H1 (cell line): ENCODE measurements around the gene AIPL1. TPM values are rescaled to one million over a fixed set of nuclear protein-coding genes. Genes with fewer than 3 reads are reported as not detected.

Experiments used
- ASH2L ChIP-seq: fragments of 200-600, 300-600 bp; sonication (generic); IDR thresholded peaks from one replicate; pipeline ENCODE4 v1.7.1; 2017; ENCODE audit warnings: low read length
- CHD2 ChIP-seq: IDR thresholded peaks from 2 replicates; pipeline ENCODE4 v1.6.1; 2012; ENCODE audit warnings: low read length, improper control_type of control experiment
- EP300 ChIP-seq, 2 experiments: IDR thresholded peaks; 1 replicate in 1 of 2; 2 replicates in 1 of 2; pipeline ENCODE4 v1.6.1; 2011 to 2012; ENCODE audit warnings: low read depth in 2 of 2, low read length in 2 of 2, mild to moderate bottlenecking in 2 of 2, borderline replicate concordance in 1 of 2, inconsistent platforms in 1 of 2, moderate library complexity in 1 of 2
- KDM1A ChIP-seq: fragments of 200-600, 300-600 bp; sonication (generic); IDR thresholded peaks from 2 replicates; pipeline ENCODE4 v1.7.1; 2016; ENCODE audit warnings: mild to moderate bottlenecking, low read length, borderline replicate concordance
- NANOG ChIP-seq: IDR thresholded peaks from 2 replicates; pipeline ENCODE4 v1.6.1; 2011; ENCODE audit warnings: low read length, low read depth, mild to moderate bottlenecking, inconsistent platforms; ENCODE audit not compliant: insufficient read depth, poor library complexity, severe bottlenecking
- PHF8 ChIP-seq: fragments of 200-600 bp; sonication (generic); conservative IDR thresholded peaks from 2 replicates; pipeline ENCODE4 v1.7.1; 2012; ENCODE audit warnings: low read depth, mild to moderate bottlenecking, inconsistent platforms, low read length, moderate library complexity
- SRF ChIP-seq: IDR thresholded peaks from 2 replicates; pipeline ENCODE4 v1.6.1; 2011; ENCODE audit warnings: mild to moderate bottlenecking, low read depth, low read length, moderate library complexity
- SUZ12 ChIP-seq: fragments of 200-600 bp; sonication (generic); IDR thresholded peaks from 2 replicates; pipeline ENCODE4 v1.6.1; 2012; ENCODE audit warnings: mild to moderate bottlenecking, inconsistent platforms, low read length, moderate library complexity, mixed read lengths
- polyA plus RNA-seq, 7 experiments: library from polyadenylated mRNA; depleted of rRNA in 3 of 7; stranded (reverse) in 5 of 7; unstranded in 2 of 7; fragments of >200 nt in 5 of 7; fragments of 200-250 nt in 2 of 7; gene quantifications; 1 replicate in 5 of 7; 2 replicates in 1 of 7; 4 replicates in 1 of 7; pipeline versions ENCODE4 v1.2.1 to v1.2.3, GENCODE V29; 2011 to 2013; ENCODE audit warnings: missing spikeins in 2 of 7, mixed read lengths in 2 of 7
- total RNA-seq: library from RNA; stranded (reverse); fragmentation: NEBNext Ultra II Directional; extraction: Animal tissue kit (Norgen Biotek cat#: 25700); gene quantifications from 2 replicates; pipeline ENCODE4 v1.2.1, GENCODE V29; 2021

Gene AIPL1
- total and polyA plus RNA-seq, 2 of the 8 experiments (the other 6 are each of a cell fraction or from before 2014, with no cell fraction given), result 0.56 to 0.71 TPM

- no peak for TF ChIP-seq EP300 (IDR thresholded peaks at IDR 0.05; ENCODE audit: borderline replicate concordance in 1 of 2, low read depth in 2 of 2, low read length in 2 of 2)
- no peak for TF ChIP-seq CHD2
- no peak for TF ChIP-seq NANOG
- TF ChIP-seq SRF, result no peak
- TF ChIP-seq PHF8, result no peak
- TF ChIP-seq SUZ12, result no peak
- TF ChIP-seq ASH2L, result no peak
- TF ChIP-seq KDM1A, result no peak
Measured at GRCh38 chr17:6470146-6470718, 35.3 kb upstream of the AIPL1 start (continued).
